Left lung (tissue), 10 donors: ENCODE measurements around the gene PYY. TPM values are rescaled to one million over a fixed set of nuclear protein-coding genes. Genes with fewer than 3 reads are reported as not detected.
"Not testable (repeated sequence)": the region's sequence is repeated elsewhere in the genome, so short reads cannot be mapped to it uniquely, and the experiment has no call there.

Experiments used
- ATAC-seq: fragments of 200-7000 bp; cut with Tn5 transposase; one replicate; pipeline ENCODE4 v1.9.1; 2020; ENCODE audit warnings: moderate library complexity
- DNase-seq, 4 donors: peaks; one replicate each; pipeline ENCODE4 v3.0.0-alpha.2; 2013 to 2020
- H3K27ac ChIP-seq, 2 donors: fragments of 200-600 bp; sonication (generic) in 1 of 2; one replicate each; pipeline versions ENCODE4 v1.5.0 to v1.8.0; 2020 to 2021
- H3K27me3 ChIP-seq, 2 donors: fragments of 200-600 bp; sonication (generic) in 1 of 2; one replicate each; pipeline versions ENCODE4 v1.5.0 to v1.8.0; 2020 to 2021
- H3K36me3 ChIP-seq, 2 donors: fragments of 200-600 bp; sonication (generic) in 1 of 2; one replicate each; pipeline versions ENCODE4 v1.5.0 to v1.8.0; 2020 to 2021
- H3K4me1 ChIP-seq, 2 donors: fragments of 200-600 bp; one replicate each; pipeline ENCODE4 v1.8.0; 2021
- H3K4me3 ChIP-seq, 2 donors: fragments of 200-600 bp; sonication (generic) in 1 of 2; one replicate each; pipeline versions ENCODE4 v1.5.0 to v1.8.0; 2020 to 2021; ENCODE audit warnings: mild to moderate bottlenecking in 1 of 2
- H3K9me3 ChIP-seq, 2 donors: fragments of 200-600 bp; sonication (generic) in 1 of 2; one replicate each; pipeline versions ENCODE4 v1.5.0 to v1.8.0; 2020 to 2021
- CTCF ChIP-seq, 2 donors: fragments of 200-600 bp; sonication (generic) in 1 of 2; IDR thresholded peaks; one replicate each; pipeline versions ENCODE4 v1.5.0 to v1.8.0; 2021; ENCODE audit warnings: antibody characterized with exemption in 2 of 2
- intact Hi-C, 2 donors: fragments of 100-400 bp; cut with DNase I; formaldehyde crosslinking; loops; one replicate each; pipeline versions ENCODE4 v1.11.2 to v1.14.2; 2022
- polyA plus RNA-seq, 6 donors: library from polyadenylated mRNA; unstranded; fragments of 120-200 nt; gene quantifications; one replicate each; pipeline ENCODE4 v1.2.1, GENCODE V29; 2013; ENCODE audit not compliant: insufficient read length in 6 of 6
- total RNA-seq, 2 donors: library from RNA; stranded (reverse); fragmentation: NEBNext Ultra II Directional; extraction: Animal tissue kit (Norgen Biotek cat#: 25700); gene quantifications; one replicate each; pipeline ENCODE4 v1.2.1, GENCODE V29; 2021
- donor health status: DM: no; HTN: yes; CAD: no.
- donor health status: DM: no; HTN: no; CAD: no.

The PYY gene
- total and polyA plus RNA-seq, 8 donors: 0.21 to 0.68 (median 0.43) TPM; not detected in 4

- Histone ChIP-seq H3K27me3 (peaks cover 0 to 34% of the 10 kb centered on the region in 2 donors), H3K4me1 (no peaks in the 10 kb centered on the region), H3K4me3 (no peak overlapping the region), H3K36me3 (no peaks in the 10 kb centered on the region), H3K9me3 (no peaks in the 10 kb centered on the region), H3K27ac (no peak overlapping the region)
- no peak for DNase-seq
- intact Hi-C loops: no loop called here
- TF ChIP-seq CTCF (IDR thresholded peaks at IDR 0.05): no peak
- ATAC-seq: no peak
Observed at GRCh38 chr17:43974382-43975266, 20.9 kb upstream of the PYY start.

- ATAC-seq, intact Hi-C loops, H3K9me3 ChIP-seq, H3K27ac ChIP-seq, H3K4me1 ChIP-seq, H3K4me3 ChIP-seq, H3K36me3 ChIP-seq: not testable (repeated sequence)
- peaks cover 0 to 22% of the 10 kb centered on the region in 2 donors for H3K27me3 ChIP-seq
- DNase-seq: peak in 1 of 4 donors; percentile 20
Observed at GRCh38 chr17:43972444-43973212, 18.9 kb upstream of the PYY start.

GRCh38 chr17:43971436-43971835, 17.7 kb upstream of the PYY start:
- ATAC-seq, H3K9me3 ChIP-seq, H3K4me3 ChIP-seq, H3K27ac ChIP-seq, intact Hi-C loops, H3K4me1 ChIP-seq, H3K36me3 ChIP-seq, DNase-seq: not testable (repeated sequence)
- H3K27me3 ChIP-seq: peaks cover 0 to 15% of the 10 kb centered on the region in 2 donors

GRCh38 chr17:43970366-43970765, 16.6 kb upstream of the PYY start:
- Histone ChIP-seq H3K4me1 (no peaks in the 10 kb centered on the region), H3K4me3 (no peak overlapping the region), H3K27me3 (peaks cover 0 to 15% of the 10 kb centered on the region in 2 donors), H3K9me3 (no peaks in the 10 kb centered on the region), H3K36me3 (no peaks in the 10 kb centered on the region), H3K27ac (no peak overlapping the region)
- intact Hi-C loops: no loop called here
- no peak for ATAC-seq
- no peak for TF ChIP-seq CTCF (IDR thresholded peaks at IDR 0.05)
- DNase-seq: no peak

GRCh38 chr17:43967251-43967875, 13.6 kb upstream of the PYY start:
- DNase-seq (peak in 1 of 4 donors; percentile 7), ATAC-seq (no peak)
- Histone ChIP-seq H3K4me1 (no peaks in the 10 kb centered on the region), H3K27ac (no peak overlapping the region), H3K4me3 (no peak overlapping the region), H3K9me3 (no peaks in the 10 kb centered on the region), H3K36me3 (no peaks in the 10 kb centered on the region), H3K27me3 (peaks cover 0 to 7% of the 10 kb centered on the region in 2 donors)
- intact Hi-C loops: no loop called here
- TF ChIP-seq CTCF (IDR thresholded peaks at IDR 0.05): no peak

GRCh38 chr17:43966276-43966675, 12.5 kb upstream of the PYY start:
- Histone ChIP-seq H3K4me1 (no peaks in the 10 kb centered on the region), H3K27me3 (peaks cover 0 to 18% of the 10 kb centered on the region in 2 donors), H3K9me3 (no peaks in the 10 kb centered on the region), H3K4me3 (no peak overlapping the region), H3K27ac (no peak overlapping the region), H3K36me3 (no peaks in the 10 kb centered on the region)
- no peak for DNase-seq
- no peak for TF ChIP-seq CTCF (IDR thresholded peaks at IDR 0.05)
- intact Hi-C loops: no loop called here
- ATAC-seq: no peak
